ENCODE measurements around the gene TMTC2. TPM values are rescaled to one million over a fixed set of nuclear protein-coding genes. Genes with fewer than 3 reads are reported as not detected.
"Not testable (repeated sequence)": the region's sequence is repeated elsewhere in the genome, so short reads cannot be mapped to it uniquely, and the experiment has no call there.

TMTC2 gene
- total RNA-seq, 2 experiments from 2014 or later: 2.5 to 3.1 TPM

DNA sequence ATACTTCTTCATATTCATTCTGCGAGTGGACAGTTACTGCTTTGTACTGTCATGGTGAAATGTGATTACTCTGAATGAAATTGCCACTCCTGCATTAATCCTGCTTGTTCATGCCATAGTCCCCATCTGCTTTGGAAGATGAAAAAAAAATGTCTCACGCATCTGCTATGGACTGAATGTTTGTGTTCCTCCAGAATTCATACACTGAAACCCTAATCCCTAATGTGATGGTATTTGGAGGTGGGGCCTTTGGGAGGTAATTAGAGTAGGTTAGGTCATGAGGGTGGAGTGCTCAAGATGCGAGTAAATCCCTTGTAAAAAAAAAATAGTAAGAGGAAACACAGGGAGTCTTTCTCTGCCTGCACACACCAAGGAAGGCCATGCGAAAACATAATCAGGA, 427.2 kb downstream of the TMTC2 start:
- Mint-ChIP-seq H3K27me3 (no peaks in the 10 kb centered on the region), H3K4me1 (ENCODE audit: low read depth) (no peaks in the 10 kb centered on the region), H3K36me3 (ENCODE audit: low read depth) (no peaks in the 10 kb centered on the region), H3K27ac (no peak overlapping the region), H3K4me3 (no peak overlapping the region), H3K9me3 (no peaks in the 10 kb centered on the region)
- intact Hi-C loops (cut with micrococcal nuclease): no loop called here
- ChIA-PET CTCF (no interaction called here), POLR2A (no interaction called here)
- ATAC-seq: no peak
- DNase-seq: no peak
- TF ChIP-seq, protein P1, sequence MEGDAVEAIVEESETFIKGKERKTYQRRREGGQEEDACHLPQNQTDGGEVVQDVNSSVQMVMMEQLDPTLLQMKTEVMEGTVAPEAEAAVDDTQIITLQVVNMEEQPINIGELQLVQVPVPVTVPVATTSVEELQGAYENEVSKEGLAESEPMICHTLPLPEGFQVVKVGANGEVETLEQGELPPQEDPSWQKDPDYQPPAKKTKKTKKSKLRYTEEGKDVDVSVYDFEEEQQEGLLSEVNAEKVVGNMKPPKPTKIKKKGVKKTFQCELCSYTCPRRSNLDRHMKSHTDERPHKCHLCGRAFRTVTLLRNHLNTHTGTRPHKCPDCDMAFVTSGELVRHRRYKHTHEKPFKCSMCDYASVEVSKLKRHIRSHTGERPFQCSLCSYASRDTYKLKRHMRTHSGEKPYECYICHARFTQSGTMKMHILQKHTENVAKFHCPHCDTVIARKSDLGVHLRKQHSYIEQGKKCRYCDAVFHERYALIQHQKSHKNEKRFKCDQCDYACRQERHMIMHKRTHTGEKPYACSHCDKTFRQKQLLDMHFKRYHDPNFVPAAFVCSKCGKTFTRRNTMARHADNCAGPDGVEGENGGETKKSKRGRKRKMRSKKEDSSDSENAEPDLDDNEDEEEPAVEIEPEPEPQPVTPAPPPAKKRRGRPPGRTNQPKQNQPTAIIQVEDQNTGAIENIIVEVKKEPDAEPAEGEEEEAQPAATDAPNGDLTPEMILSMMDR (IDR thresholded peaks at IDR 0.05): no peak

DNA sequence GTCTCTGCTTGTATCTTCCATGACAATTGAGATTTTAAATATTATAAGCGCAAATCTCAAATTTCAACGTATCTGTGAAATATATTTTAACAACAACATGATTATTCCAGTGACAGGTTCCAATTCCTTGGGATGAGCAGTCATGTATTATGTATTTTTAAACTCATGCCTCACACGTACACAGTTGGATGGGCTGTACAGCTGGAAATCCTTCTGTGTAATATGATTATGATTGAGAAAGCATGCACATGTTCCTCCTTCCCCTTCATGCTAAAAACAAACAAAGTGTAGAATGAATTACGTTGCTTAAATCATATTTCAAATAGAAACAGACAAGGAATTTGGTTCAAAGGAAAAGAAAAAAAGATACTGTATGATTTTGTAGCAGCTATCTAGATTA, 428.3 kb downstream of the TMTC2 start:
- no peak for DNase-seq
- H3K27ac Mint-ChIP-seq: no peak overlapping the region
- H3K4me1 Mint-ChIP-seq (ENCODE audit: low read depth): no peaks in the 10 kb centered on the region
- H3K9me3 Mint-ChIP-seq: no peaks in the 10 kb centered on the region
- no peak overlapping the region for H3K4me3 Mint-ChIP-seq
- ChIA-PET POLR2A (interaction anchor here (0.7 kb wide), 1 partner anchor 110 kb away, joined by 3 read pairs; no protein-coding TSS in a partner anchor), CTCF (no interaction called here)
- TF ChIP-seq, protein P1 (IDR thresholded peaks at IDR 0.05): no peak
- no peak for ATAC-seq
- H3K27me3 Mint-ChIP-seq: no peaks in the 10 kb centered on the region
- no peaks in the 10 kb centered on the region for H3K36me3 Mint-ChIP-seq (ENCODE audit: low read depth)
- intact Hi-C loops (cut with micrococcal nuclease): no loop called here

DNA sequence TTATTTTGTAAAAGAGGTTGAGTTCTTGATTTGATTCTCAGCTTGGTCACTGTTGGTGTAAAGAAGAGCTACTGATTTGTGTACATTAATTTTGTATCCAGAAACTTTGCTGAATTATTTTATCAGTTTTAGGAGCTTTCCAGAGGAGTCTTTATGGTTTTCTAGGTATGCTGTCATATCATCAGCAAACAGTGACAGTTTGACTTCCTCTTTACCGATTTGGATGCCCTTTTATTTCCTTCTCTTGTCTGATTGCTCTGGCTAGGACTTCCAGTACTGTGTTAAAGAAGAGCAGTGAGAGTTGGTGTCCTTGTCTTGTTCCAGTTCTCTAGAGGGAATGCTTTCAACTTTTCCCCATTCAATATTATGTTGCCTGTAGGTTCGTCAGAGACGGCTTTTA, 431.2 kb downstream of the TMTC2 start:
- H3K27ac Mint-ChIP-seq; H3K4me3 Mint-ChIP-seq; CTCF ChIA-PET; ATAC-seq; H3K4me1 Mint-ChIP-seq (ENCODE audit: low read depth); H3K27me3 Mint-ChIP-seq; H3K9me3 Mint-ChIP-seq; intact Hi-C loops (cut with micrococcal nuclease); H3K36me3 Mint-ChIP-seq (ENCODE audit: low read depth); POLR2A ChIA-PET; DNase-seq: not testable (repeated sequence)

DNA sequence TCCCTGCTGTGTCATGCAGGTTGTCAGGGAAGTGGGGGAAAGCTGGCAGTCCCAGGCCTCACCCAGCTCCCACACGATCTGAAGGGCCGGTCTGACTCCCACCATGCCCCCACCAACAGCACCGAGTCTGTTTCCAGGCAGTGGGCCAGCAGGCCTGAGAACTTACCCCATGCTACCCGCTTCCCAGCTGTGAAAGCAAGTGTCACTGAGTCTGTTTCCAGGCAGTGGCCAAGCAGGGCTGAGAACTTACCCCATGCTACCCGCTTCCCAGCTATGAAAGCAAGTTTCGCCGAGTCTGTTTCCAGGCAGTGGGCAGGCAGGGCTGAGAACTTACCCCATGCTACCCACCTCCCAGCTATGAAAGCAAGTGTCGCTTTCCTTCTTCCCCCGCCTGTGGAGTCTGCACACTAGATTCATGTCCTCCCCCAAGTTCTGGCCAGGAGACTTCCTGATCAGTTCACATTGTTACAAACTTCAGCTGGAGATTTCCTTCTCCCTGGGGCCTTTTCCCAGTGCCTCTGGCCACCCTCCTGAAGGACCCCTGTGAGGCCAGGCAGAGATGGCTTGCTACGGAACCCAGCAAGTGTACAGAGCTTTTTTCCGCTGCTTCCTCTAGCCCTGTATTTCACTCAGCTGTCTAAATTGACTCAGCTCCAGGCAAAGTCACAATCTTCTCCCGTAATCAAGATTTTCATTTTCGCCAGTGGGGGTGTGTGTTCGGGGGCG, 435.4 kb downstream of the TMTC2 start:
- ChIA-PET CTCF (no interaction called here), POLR2A (no interaction called here)
- TF ChIP-seq, protein P1 (IDR thresholded peaks at IDR 0.05): no peak
- Mint-ChIP-seq H3K27me3 (no peaks in the 10 kb centered on the region), H3K36me3 (ENCODE audit: low read depth) (no peaks in the 10 kb centered on the region), H3K4me1 (ENCODE audit: low read depth) (no peaks in the 10 kb centered on the region), H3K4me3 (no peak overlapping the region), H3K27ac (no peak overlapping the region), H3K9me3 (peaks cover 2% of the 10 kb centered on the region)
- intact Hi-C loops (cut with micrococcal nuclease): no loop called here
- no peak for ATAC-seq
- DNase-seq: no peak

DNA sequence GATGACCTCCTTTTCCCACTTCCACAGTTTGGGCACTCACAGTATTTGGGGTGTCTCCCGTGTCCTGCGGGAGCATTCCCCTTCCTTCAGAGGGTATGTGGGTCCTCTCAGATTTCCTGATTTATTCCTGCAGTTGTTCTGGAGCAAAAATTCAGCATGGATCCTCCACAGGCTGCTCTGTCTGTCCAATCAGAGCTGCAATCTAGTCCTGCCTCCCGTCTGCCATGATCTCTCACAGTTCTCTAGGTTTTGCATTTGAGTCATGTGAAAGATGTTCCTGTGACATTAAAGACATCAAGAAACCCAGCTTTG, 435.9 kb downstream of the TMTC2 start:
- POLR2A ChIA-PET: no interaction called here
- no peak for ATAC-seq
- no peak overlapping the region for H3K4me3 Mint-ChIP-seq

More for the DNA sequence above, 435.9 kb downstream of the TMTC2 start:
- no peak for DNase-seq
- Mint-ChIP-seq H3K36me3 (ENCODE audit: low read depth) (no peaks in the 10 kb centered on the region), H3K9me3 (peaks cover 2% of the 10 kb centered on the region), H3K4me1 (ENCODE audit: low read depth) (no peaks in the 10 kb centered on the region), H3K27ac (no peak overlapping the region), H3K27me3 (no peaks in the 10 kb centered on the region)
- TF ChIP-seq, protein P1 (IDR thresholded peaks at IDR 0.05): no peak
- CTCF ChIA-PET: no interaction called here
- intact Hi-C loops (cut with micrococcal nuclease): no loop called here

Data from activated CD8-positive, alpha-beta T cell treated with anti-CD3 and anti-CD28 coated beads for 36 hours (primary cell).